Pancreas (tissue), 10 donors: ENCODE results near the gene RPL10A. TPM values are rescaled to one million over a fixed set of nuclear protein-coding genes. Genes with fewer than 3 reads are reported as not detected.

Experiments used
- ATAC-seq, 4 donors: fragments of 200-7000 bp; cut with Tn5 transposase; one replicate each; pipeline versions ENCODE4 v1.8.0 to v1.9.1; 2020; ENCODE audit warnings: mild to moderate bottlenecking in 4 of 4, moderate library complexity in 4 of 4
- DNase-seq, 6 donors: peaks; one replicate each; pipeline ENCODE4 v3.0.0-alpha.2; 2020
- FAIRE-seq: peaks from 2 replicates; lab custom pipeline; 2012; peaks lifted over from hg19 to GRCh38; lab: Jason Lieb, UNC
- H3K27ac ChIP-seq, 4 donors: fragments of 200-600 bp; sonication (generic); 1 replicate in 3 of 4; 2 replicates in 1 of 4; pipeline versions ENCODE4 v1.5.0 to v1.8.0; 2020
- H3K27me3 ChIP-seq, 4 donors: fragments of 200-600 bp; one replicate each; pipeline ENCODE4 v1.8.0; 2021
- H3K36me3 ChIP-seq, 3 donors: fragments of 200-600 bp; sonication (generic) in 1 of 3; one replicate each; pipeline versions ENCODE4 v1.5.0 to v1.8.0; 2020 to 2021
- H3K4me1 ChIP-seq, 3 donors: fragments of 200-600 bp; one replicate each; pipeline ENCODE4 v1.8.0; 2021
- H3K4me3 ChIP-seq, 4 donors: fragments of 200-600 bp; sonication (generic) in 2 of 4; one replicate each; pipeline versions ENCODE4 v1.5.0 to v1.8.0; 2020 to 2021
- H3K9me3 ChIP-seq, 4 donors: fragments of 200-600 bp; one replicate each; pipeline ENCODE4 v1.8.0; 2021
- CTCF ChIP-seq, 4 donors: fragments of 200-600 bp; sonication (generic) in 3 of 4; IDR thresholded peaks; one replicate each; pipeline versions ENCODE4 v1.5.0 to v1.8.0; 2021; ENCODE audit warnings: antibody characterized with exemption in 4 of 4
- WGBS, 2 donors: extraction: QIAGEN DNeasy Blood & Tissue Kit; methylation state at CpG; one replicate each; pipeline ENCODE4 v1.1.7; 2013; 5-methylcytosine and 5-hydroxymethylcytosine counted together
- intact Hi-C, 3 donors: fragments of 100-400 bp; cut with DNase I; formaldehyde crosslinking; loops; one replicate each; pipeline versions ENCODE4 v1.11.1 to v1.14.2; 2022
- polyA plus RNA-seq, 2 donors: library from polyadenylated mRNA; stranded (reverse); fragments of 200-250 nt; gene quantifications; one replicate each; pipeline ENCODE4 v1.2.3, GENCODE V29; 2013
- total RNA-seq, 6 donors: library from RNA; stranded (reverse); fragmentation: NEBNext Ultra II Directional in 4 of 6; extraction: Animal tissue kit (Norgen Biotek cat#: 25700) in 4 of 6; gene quantifications; one replicate each; pipeline versions ENCODE4 v1.2.1 to v1.2.4, GENCODE V29; 2021 to 2023
- donor health status: healthy with polysubstance abuse.
- donor health status: DM: no; HTN: no; CAD: no; lungs with moderate emphysema.
- donor health status: DM: no; HTN: no; CAD: no.
- donor health status: control.
- donor health status: control.
- donor health status: Bipolar disorder and iron deficiency.
- donor health status: DM: yes; HTN: yes; CAD: no.
- donor health status: DM: no; HTN: no; CAD: no.
- donor health status: DM: no; HTN: no; CAD: no.
- donor health status: DM: yes; HTN: yes; CAD: no.

The RPL10A gene
- total and polyA plus RNA-seq, 8 donors, result 429 to 1,265 (median 898) TPM

- intact Hi-C loops, result no loop called here
- no peak within 1 kb of the TSS for H3K27ac ChIP-seq
- FAIRE-seq, result no peak
- no peaks in the 10 kb centered on the region for H3K36me3 ChIP-seq
- ATAC-seq, result peak; percentile 97 to 98 (median 98)
- whole genome bisulfite sequencing, 2 donors, result 1 to 2% methylated on average over 80 to 87 of the region's 87 CpGs
- DNase-seq, result peak; percentile 89 to 100 (median 97)
- H3K4me1 ChIP-seq, result peaks cover 0 to 11% (median 0%) of the 10 kb centered on the region in 3 donors
- peak within 1 kb of the TSS; percentile 62 to 73 (median 65) for H3K4me3 ChIP-seq
- no peaks in the 10 kb centered on the region for H3K27me3 ChIP-seq
- no peak for TF ChIP-seq CTCF (IDR thresholded peaks at IDR 0.05)
- no peaks in the 10 kb centered on the region for H3K9me3 ChIP-seq
These were observed 15.8 kb upstream of the RPL10A start, which contains the start of gene FANCE for GRCh38 chr6:35452183-35453090. TSS of gene FANCE (plus strand) at chr6:35452338. CDS start at chr6:35452546, 208 bp downstream.

DNA sequence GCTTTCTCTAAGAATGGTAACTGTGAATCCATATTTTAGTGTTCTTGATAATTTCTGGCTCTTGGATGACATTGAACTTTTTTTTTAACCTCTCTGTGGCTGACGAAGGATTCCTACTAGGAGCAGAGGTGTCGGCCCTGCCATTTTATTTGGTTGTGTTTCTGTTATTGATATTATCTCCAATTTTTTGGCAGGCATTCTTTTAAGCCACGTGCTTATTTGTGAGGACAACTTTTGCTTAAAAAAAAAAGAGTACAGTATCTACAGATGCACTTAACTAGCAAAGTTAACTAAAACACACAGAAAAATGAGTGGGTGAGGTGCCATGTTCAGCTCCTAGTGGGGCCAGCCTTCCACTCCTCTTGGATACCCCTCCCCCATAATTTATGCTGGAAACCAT lies 15.0 kb upstream of the RPL10A start:
- FAIRE-seq, result no peak
- DNase-seq, result no peak
- no peaks in the 10 kb centered on the region for H3K27me3 ChIP-seq
- H3K9me3 ChIP-seq, result no peaks in the 10 kb centered on the region
- H3K4me1 ChIP-seq, result peaks cover 0 to 11% (median 0%) of the 10 kb centered on the region in 3 donors
- H3K4me3 ChIP-seq, result peak overlapping the region in 1 of 4 donors; percentile 73
- 13 to 16% methylated on average over 3 of the region's 3 CpGs for WGBS, 2 donors
- no peaks in the 10 kb centered on the region for H3K36me3 ChIP-seq
- no peak for ATAC-seq
- TF ChIP-seq CTCF (IDR thresholded peaks at IDR 0.05), result no peak
- H3K27ac ChIP-seq, result no peak overlapping the region
- intact Hi-C loops, result no loop called here

- Histone ChIP-seq H3K4me1 (peaks cover 0 to 11% (median 0%) of the 10 kb centered on the region in 3 donors), H3K9me3 (no peaks in the 10 kb centered on the region), H3K27me3 (no peaks in the 10 kb centered on the region), H3K36me3 (no peaks in the 10 kb centered on the region), H3K27ac (no peak overlapping the region), H3K4me3 (no peak overlapping the region)
- no peak for TF ChIP-seq CTCF (IDR thresholded peaks at IDR 0.05)
- DNase-seq (no peak), ATAC-seq (no peak), FAIRE-seq (no peak)
- intact Hi-C loops, result no loop called here
- WGBS, 2 donors, result 89 to 90% methylated on average over 9 of the region's 9 CpGs
These were observed 13.7 kb upstream of the RPL10A start for GRCh38 chr6:35454391-35455110.

DNA sequence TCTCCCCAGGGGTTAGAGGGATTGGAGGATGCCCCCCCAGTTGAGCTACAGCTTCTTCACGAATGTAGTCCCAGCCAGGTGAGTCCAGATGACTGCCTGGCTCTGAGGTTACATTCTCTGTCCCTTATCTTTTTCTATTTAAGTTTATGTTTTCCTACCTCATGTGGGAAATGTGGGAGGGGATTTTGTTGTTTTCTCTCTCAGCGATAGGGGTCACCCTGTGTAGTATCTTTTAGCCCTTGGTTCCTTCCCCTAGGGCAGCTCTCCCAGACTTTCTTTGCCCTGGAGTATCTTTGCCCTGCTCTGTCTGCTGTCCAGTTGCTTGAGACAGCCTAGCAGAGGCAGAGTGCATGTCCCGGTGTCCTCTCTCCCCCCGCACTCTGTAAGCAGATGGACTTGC lies 10.3 kb upstream of the RPL10A start:
- no peak for TF ChIP-seq CTCF (IDR thresholded peaks at IDR 0.05)
- no peak for ATAC-seq
- no peak for FAIRE-seq
- intact Hi-C loops, result no loop called here
- Histone ChIP-seq H3K4me1 (peaks cover 0 to 4% (median 0%) of the 10 kb centered on the region in 3 donors), H3K27me3 (no peaks in the 10 kb centered on the region), H3K9me3 (no peaks in the 10 kb centered on the region), H3K4me3 (no peak overlapping the region), H3K36me3 (no peaks in the 10 kb centered on the region), H3K27ac (no peak overlapping the region)
- DNase-seq, result peak in 1 of 6 donors; percentile 6
- 45 to 50% methylated on average over 4 of the region's 4 CpGs for WGBS, 2 donors
